Adrenal gland (tissue), 12 donors: ENCODE data around the gene TCF7L1. TPM values are rescaled to one million over a fixed set of nuclear protein-coding genes. Genes with fewer than 3 reads are reported as not detected.

Experiments
- DNase-seq, 7 donors: peaks; one replicate each; pipeline ENCODE4 v3.0.0-alpha.2; 2019 to 2020
- H3K27ac ChIP-seq, 5 donors: fragments of 200-600 bp; sonication (generic) in 4 of 5; 1 replicate in 3 of 5; 2 replicates in 2 of 5; pipeline versions ENCODE4 v1.5.1 to v1.8.0; 2016 to 2020; ENCODE audit warnings: mild to moderate bottlenecking in 1 of 5
- H3K27me3 ChIP-seq: fragments of 200-600 bp; 2 replicates; pipeline ENCODE4 v1.8.0; 2021
- H3K36me3 ChIP-seq, 2 donors: fragments of 200-600 bp; replicated peaks in 1 of 2; 1 replicate in 1 of 2; 2 replicates in 1 of 2; pipeline versions ENCODE4 v1.5.1 to v1.8.0; 2018 to 2022
- H3K4me1 ChIP-seq, 2 donors: fragments of 200-600 bp; replicated peaks in 1 of 2; 1 replicate in 1 of 2; 2 replicates in 1 of 2; pipeline versions ENCODE4 v1.5.1 to v1.8.0; 2018 to 2021
- H3K4me3 ChIP-seq, 4 donors: fragments of 200-600 bp; sonication (generic) in 3 of 4; one replicate each; pipeline ENCODE4 v1.5.1; 2016 to 2018
- H3K9me3 ChIP-seq, 3 donors: fragments of 200-600 bp; sonication (generic) in 1 of 3; replicated peaks in 1 of 3; 1 replicate in 2 of 3; 2 replicates in 1 of 3; pipeline versions ENCODE4 v1.5.1 to v1.8.0; 2016 to 2021
- POLR2A ChIP-seq, 2 donors: fragments of 450-650 bp; IDR thresholded peaks; one replicate each; pipeline ENCODE4 v1.6.1; 2017; ENCODE audit warnings: antibody characterized with exemption in 2 of 2, mild to moderate bottlenecking in 2 of 2, moderate library complexity in 1 of 2
- WGBS, 4 donors: extraction: QIAGEN DNeasy Blood & Tissue Kit in 2 of 4; methylation state at CpG; one replicate each; pipeline versions ENCODE4 v1.1.5 to v1.1.7; 2013 to 2017; 5-methylcytosine and 5-hydroxymethylcytosine counted together
- intact Hi-C, 2 donors: fragments of 100-400 bp; cut with DNase I; formaldehyde crosslinking; loops; one replicate each; pipeline versions ENCODE4 v1.14.1 to v1.15.0; 2022 to 2023
- polyA plus RNA-seq, 3 donors: library from polyadenylated mRNA; stranded (reverse); fragments of 200-250 nt in 2 of 3; fragments of 350-450 nt in 1 of 3; fragmentation: Illumina TruSeq in 1 of 3; extraction: RNeasy Lipid Tissue Mini Kit (QIAGEN cat#74804) in 1 of 3; gene quantifications; one replicate each; pipeline ENCODE4 v1.2.3, GENCODE V29; 2013 to 2014
- small RNA-seq, 2 donors: library from RNA; depleted of rRNA; stranded (forward); fragments of <200 nt; gene quantifications; one replicate each; pipeline ENCODE3, GENCODE V24; 2016
- total RNA-seq, 9 donors: library from RNA; depleted of rRNA in 4 of 9; stranded (reverse); fragments of >200 nt in 4 of 9; fragments of 120-200 nt in 1 of 9; fragmentation: NEBNext Ultra II Directional in 1 of 9; extraction: Animal tissue kit (Norgen Biotek cat#: 25700) in 1 of 9; gene quantifications; one replicate each; pipeline versions ENCODE4 v1.1.0 to v1.2.4, GENCODE V29; 2013 to 2023
- TF ChIP-seq, protein P1 (sequence below), 6 experiments: fragments of 450-650 bp in 4 of 6; fragments of 200-600 bp in 2 of 6; sonication (generic) in 1 of 6; IDR thresholded peaks; 1 replicate in 5 of 6; 2 replicates in 1 of 6; pipeline versions ENCODE4 v1.5.1 to v1.8.0; 2016 to 2021; ENCODE audit warnings: antibody characterized with exemption in 6 of 6, mild to moderate bottlenecking in 2 of 6, moderate library complexity in 1 of 6
- donor health status: healthy with polysubstance abuse.
- donor health status: Bipolar disorder and iron deficiency.
- donor health status: DM: yes; HTN: yes; CAD: no.
- donor health status: DM: no; HTN: no; CAD: no.
- donor health status: DM: no; HTN: no; CAD: no.
- donor health status: DM: yes; HTN: yes; CAD: no.

Gene TCF7L1
- total and polyA plus RNA-seq, 12 donors = 0.36 to 8.9 (median 3.2) TPM

DNA sequence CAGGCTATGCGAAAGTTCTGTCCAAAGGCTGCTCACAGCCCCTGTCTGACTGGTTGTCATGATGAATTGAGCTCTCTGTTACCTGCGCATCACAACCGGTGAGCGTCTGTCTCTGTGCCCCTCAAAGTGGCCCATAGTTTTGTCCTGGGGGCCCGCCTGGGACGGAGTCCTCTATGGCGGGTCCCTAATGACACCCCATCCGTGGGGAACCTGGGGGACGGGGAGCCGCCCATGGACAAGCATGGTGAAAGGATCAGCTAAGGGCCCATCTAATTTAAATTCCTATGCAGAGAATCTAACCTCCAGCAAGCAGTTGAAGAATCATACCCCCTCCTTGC, 221.8 kb downstream of the TCF7L1 start:
- H3K4me1 ChIP-seq = peaks cover 24 to 53% of the 10 kb centered on the region in 2 donors
- no peaks in the 10 kb centered on the region for H3K27me3 ChIP-seq
- intact Hi-C loops = no loop called here
- no peak for TF ChIP-seq POLR2A (IDR thresholded peaks at IDR 0.05)
- TF ChIP-seq, protein P1, sequence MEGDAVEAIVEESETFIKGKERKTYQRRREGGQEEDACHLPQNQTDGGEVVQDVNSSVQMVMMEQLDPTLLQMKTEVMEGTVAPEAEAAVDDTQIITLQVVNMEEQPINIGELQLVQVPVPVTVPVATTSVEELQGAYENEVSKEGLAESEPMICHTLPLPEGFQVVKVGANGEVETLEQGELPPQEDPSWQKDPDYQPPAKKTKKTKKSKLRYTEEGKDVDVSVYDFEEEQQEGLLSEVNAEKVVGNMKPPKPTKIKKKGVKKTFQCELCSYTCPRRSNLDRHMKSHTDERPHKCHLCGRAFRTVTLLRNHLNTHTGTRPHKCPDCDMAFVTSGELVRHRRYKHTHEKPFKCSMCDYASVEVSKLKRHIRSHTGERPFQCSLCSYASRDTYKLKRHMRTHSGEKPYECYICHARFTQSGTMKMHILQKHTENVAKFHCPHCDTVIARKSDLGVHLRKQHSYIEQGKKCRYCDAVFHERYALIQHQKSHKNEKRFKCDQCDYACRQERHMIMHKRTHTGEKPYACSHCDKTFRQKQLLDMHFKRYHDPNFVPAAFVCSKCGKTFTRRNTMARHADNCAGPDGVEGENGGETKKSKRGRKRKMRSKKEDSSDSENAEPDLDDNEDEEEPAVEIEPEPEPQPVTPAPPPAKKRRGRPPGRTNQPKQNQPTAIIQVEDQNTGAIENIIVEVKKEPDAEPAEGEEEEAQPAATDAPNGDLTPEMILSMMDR (IDR thresholded peaks at IDR 0.05) = no peak
- peaks cover 0 to 32% of the 10 kb centered on the region in 2 donors for H3K36me3 ChIP-seq
- peak overlapping the region; percentile 81 to 99 (median 92) for H3K4me3 ChIP-seq
- 7 to 14% (median 10%) methylated on average over 6 to 10 of the region's 10 CpGs for WGBS, 4 donors
- H3K9me3 ChIP-seq = no peaks in the 10 kb centered on the region
- no peak for DNase-seq
- peak overlapping the region; percentile 65 to 93 (median 77) for H3K27ac ChIP-seq

DNA sequence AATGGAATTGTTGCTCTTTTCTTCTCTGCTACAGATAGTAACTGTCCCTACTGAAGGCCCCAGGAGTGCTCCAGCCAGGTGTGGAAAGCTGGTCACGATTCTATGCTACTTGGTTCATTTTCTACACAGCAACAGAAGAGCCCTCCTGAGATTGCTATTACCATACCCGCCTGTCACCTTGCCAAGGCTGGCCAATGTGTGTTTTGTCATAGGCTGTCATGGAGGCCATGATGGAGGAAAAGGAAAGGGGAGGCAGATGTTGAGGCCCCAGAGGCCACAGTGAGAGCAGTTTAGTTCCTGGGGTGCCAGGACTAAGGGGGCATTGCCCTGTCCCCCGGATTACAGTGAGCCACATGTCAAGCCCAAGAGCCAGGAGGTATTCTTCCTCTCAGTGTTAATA, 222.3 kb downstream of the TCF7L1 start:
- peak overlapping the region in 2 of 4 donors; percentile 88 to 99 for H3K4me3 ChIP-seq
- intact Hi-C loops = no loop called here
- TF ChIP-seq, protein P1 (IDR thresholded peaks at IDR 0.05) = no peak
- no peak for TF ChIP-seq POLR2A (IDR thresholded peaks at IDR 0.05)
- peaks cover 0 to 28% of the 10 kb centered on the region in 2 donors for H3K36me3 ChIP-seq
- H3K27me3 ChIP-seq = no peaks in the 10 kb centered on the region
- H3K27ac ChIP-seq = no peak overlapping the region
- 67 to 79% (median 74%) methylated on average over 2 to 3 of the region's 3 CpGs for WGBS, 4 donors
- peaks cover 24 to 53% of the 10 kb centered on the region in 2 donors for H3K4me1 ChIP-seq
- peak in 1 of 7 donors; percentile 27 for DNase-seq
- H3K9me3 ChIP-seq = no peaks in the 10 kb centered on the region

DNA sequence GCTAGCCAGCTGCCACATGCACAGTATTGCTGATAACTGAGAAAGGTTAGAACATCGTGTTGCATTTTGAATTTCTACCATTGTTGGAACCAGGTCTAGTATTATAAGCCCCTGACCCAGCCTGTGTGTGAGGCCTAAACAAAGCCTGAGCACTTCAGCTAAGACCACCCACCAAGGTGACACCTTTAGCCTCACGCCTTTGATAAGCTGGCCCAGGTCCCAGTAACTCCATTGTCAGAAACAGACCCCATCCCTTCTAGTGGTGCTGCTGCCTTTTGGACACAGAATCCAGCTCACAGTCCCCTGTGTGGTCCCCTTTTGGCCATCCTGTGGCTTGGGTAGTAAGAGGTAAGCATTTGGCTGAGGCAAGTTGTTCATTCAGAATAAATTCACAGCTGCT, 223.0 kb downstream of the TCF7L1 start:
- Histone ChIP-seq H3K27me3 (no peaks in the 10 kb centered on the region), H3K4me1 (peaks cover 24 to 53% of the 10 kb centered on the region in 2 donors), H3K36me3 (peaks cover 0 to 21% of the 10 kb centered on the region in 2 donors), H3K9me3 (no peaks in the 10 kb centered on the region), H3K4me3 (no peak overlapping the region), H3K27ac (no peak overlapping the region)
- 75 to 94% (median 86%) methylated on average over 1 to 2 of the region's 2 CpGs for WGBS, 4 donors
- intact Hi-C loops = no loop called here
- DNase-seq = no peak
- TF ChIP-seq, protein P1 (IDR thresholded peaks at IDR 0.05) = no peak
- no peak for TF ChIP-seq POLR2A (IDR thresholded peaks at IDR 0.05)

DNA sequence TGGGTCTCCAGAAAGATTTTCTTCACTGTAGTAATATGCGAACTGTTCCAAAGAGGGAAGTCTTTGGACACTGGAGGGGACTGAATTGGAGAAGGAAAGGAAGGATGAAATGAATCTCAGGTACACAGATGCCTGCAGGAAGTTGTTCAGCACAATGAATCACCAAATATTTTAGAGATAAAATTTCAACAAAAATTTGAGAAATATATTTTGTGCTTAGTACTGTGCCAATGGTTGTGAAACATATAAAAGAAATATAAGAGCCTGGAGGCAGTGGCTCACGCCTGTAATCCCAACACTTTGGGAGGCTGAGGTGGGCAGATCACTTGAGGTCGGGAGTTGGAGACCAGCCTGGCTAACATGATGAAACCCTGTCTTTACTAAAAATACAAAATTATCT, 224.5 kb downstream of the TCF7L1 start:
- no peak overlapping the region for H3K4me3 ChIP-seq
- H3K9me3 ChIP-seq = no peaks in the 10 kb centered on the region
- TF ChIP-seq, protein P1 (IDR thresholded peaks at IDR 0.05) = no peak
- H3K4me1 ChIP-seq = peaks cover 19 to 45% of the 10 kb centered on the region in 2 donors
- intact Hi-C loops = no loop called here
- peaks cover 0 to 27% of the 10 kb centered on the region in 2 donors for H3K36me3 ChIP-seq
- 86 to 92% (median 89%) methylated on average over 3 of the region's 3 CpGs for WGBS, 4 donors
- no peak overlapping the region for H3K27ac ChIP-seq
- no peak for DNase-seq
- H3K27me3 ChIP-seq = no peaks in the 10 kb centered on the region

Small RNA genes within 50 kb of the gene (small RNA-seq; reads per million reads assigned to genes)
- gene AC093162.1 = 0 reads per million in 2 donors
- gene RF00019 = 0 reads per million in 2 donors
- 0 reads per million in 2 donors for gene RNU6-674P

Other genes with a start within 250 kb of the TCF7L1 start
- 1,000 to 10,000 TPM in 5 of 9 donors, 100 to 1,000 TPM in 4; 473 to 2,004 (median 1,315) TPM for gene TMSB10, start 227.7 kb upstream of the TCF7L1 start, total RNA-seq
- 1,000 to 10,000 TPM in 2 of 3 donors, 100 to 1,000 TPM in 1; 700 to 1,968 (median 1,951) TPM for gene TMSB10, start 227.7 kb upstream of the TCF7L1 start, polyA plus RNA-seq
- 10 to 100 TPM; 19.3 to 74.2 (median 47.3) TPM for gene KCMF1, start 162.2 kb upstream of the TCF7L1 start, total RNA-seq
- 10 to 100 TPM in 2 of 3 donors, 1 to 10 TPM in 1; 9.7 to 63.3 (median 11.6) TPM for gene KCMF1, start 162.2 kb upstream of the TCF7L1 start, polyA plus RNA-seq
- 100 to 1,000 TPM in 8 of 9 donors, 10 to 100 TPM in 1; 72.8 to 186 (median 143) TPM for gene TGOLN2, start 194.6 kb downstream of the TCF7L1 start, total RNA-seq
- 10 to 100 TPM; 14.8 to 94.4 (median 25.0) TPM for gene TGOLN2, start 194.6 kb downstream of the TCF7L1 start, polyA plus RNA-seq
- gene RETSAT, start 221.1 kb downstream of the TCF7L1 start, total RNA-seq = 100 to 1,000 TPM in 7 of 9 donors, 10 to 100 TPM in 2; 70.3 to 178 (median 131) TPM
- 100 to 1,000 TPM in 1 of 3 donors, 10 to 100 TPM in 2; 26.1 to 209 (median 60.7) TPM for gene RETSAT, start 221.1 kb downstream of the TCF7L1 start, polyA plus RNA-seq
- gene ELMOD3, start 221.4 kb downstream of the TCF7L1 start, total RNA-seq = 10 to 100 TPM; 12.3 to 37.0 (median 25.5) TPM
- gene ELMOD3, start 221.4 kb downstream of the TCF7L1 start, polyA plus RNA-seq = 10 to 100 TPM; 18.9 to 69.0 (median 63.1) TPM